WTC11 (cell line): ENCODE measurements around the gene ASIC3.

Experiments
- CBFB ChIP-seq: sonication (generic); formaldehyde crosslinking; IDR thresholded peaks from 2 replicates; pipeline ENCODE4 v1.8.1; 2022; ENCODE audit warnings: mild to moderate bottlenecking, low read depth, missing genetic modification reagents
- FOXP1 ChIP-seq: sonication (generic); formaldehyde crosslinking; IDR thresholded peaks from 2 replicates; pipeline ENCODE4 v1.8.0; 2022; ENCODE audit warnings: missing genetic modification reagents, mild to moderate bottlenecking, moderate library complexity, borderline replicate concordance
- PRRX2 ChIP-seq: fragments of 250-450 bp; sonication (Bioruptor Pico); IDR thresholded peaks from 2 replicates; pipeline ENCODE4 v1.8.0; 2021; ENCODE audit warnings: mild to moderate bottlenecking
- TCF7 ChIP-seq: sonication (generic); formaldehyde crosslinking; IDR thresholded peaks from 2 replicates; pipeline ENCODE4 v1.8.0; 2022; ENCODE audit warnings: mild to moderate bottlenecking, low read depth, missing genetic modification reagents, moderate library complexity
- TEAD4 ChIP-seq: sonication (generic); formaldehyde crosslinking; IDR thresholded peaks from 2 replicates; pipeline ENCODE4 v1.8.0; 2022; ENCODE audit warnings: mild to moderate bottlenecking, missing genetic modification reagents
- TP53 ChIP-seq: sonication (generic); formaldehyde crosslinking; IDR thresholded peaks from 2 replicates; pipeline ENCODE4 v1.8.1; 2023; ENCODE audit warnings: mild to moderate bottlenecking, missing genetic modification reagents
- ZNF423 ChIP-seq: fragments of 250-450 bp; sonication (Bioruptor Pico); IDR thresholded peaks from 2 replicates; pipeline ENCODE4 v2.1.2; 2022; ENCODE audit warnings: mild to moderate bottlenecking, moderate library complexity
- TF ChIP-seq, protein P1 (sequence below): fragments of 200-600 bp; IDR thresholded peaks from 2 replicates; pipeline ENCODE4 v1.8.0; 2022; ENCODE audit warnings: antibody characterized with exemption
- TF ChIP-seq, protein P2 (sequence below): sonication (generic); formaldehyde crosslinking; IDR thresholded peaks from 2 replicates; pipeline ENCODE4 v1.8.0; 2023; ENCODE audit warnings: mild to moderate bottlenecking, missing genetic modification reagents
- TF ChIP-seq, protein P3 (sequence below): sonication (generic); formaldehyde crosslinking; conservative IDR thresholded peaks from 2 replicates; pipeline ENCODE4 v1.8.1; 2022; ENCODE audit warnings: mild to moderate bottlenecking, missing genetic modification reagents

DNA sequence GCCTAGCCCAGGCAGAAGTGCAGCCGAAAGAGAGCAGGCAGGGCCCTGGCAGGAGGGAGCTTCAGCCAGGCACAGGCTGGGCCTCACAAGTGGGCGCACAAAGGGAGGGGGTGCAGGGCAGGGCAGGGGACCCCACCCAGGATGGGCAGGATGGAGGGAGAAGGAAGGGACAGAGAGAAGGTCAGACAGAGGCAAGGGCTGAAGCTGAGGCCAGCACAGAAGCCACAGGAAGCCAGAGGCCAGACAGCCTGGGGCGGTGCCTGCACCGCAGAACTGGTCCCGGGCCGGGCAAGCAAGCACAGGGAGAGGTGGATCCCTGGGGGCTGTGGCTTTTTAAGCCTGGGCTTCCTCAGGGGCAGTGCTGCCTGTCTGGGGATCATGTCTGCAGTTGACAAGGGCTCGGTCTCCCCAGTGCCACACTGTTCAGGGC is 40.8 kb upstream of the ASIC3 start:
- TF ChIP-seq, protein P1, sequence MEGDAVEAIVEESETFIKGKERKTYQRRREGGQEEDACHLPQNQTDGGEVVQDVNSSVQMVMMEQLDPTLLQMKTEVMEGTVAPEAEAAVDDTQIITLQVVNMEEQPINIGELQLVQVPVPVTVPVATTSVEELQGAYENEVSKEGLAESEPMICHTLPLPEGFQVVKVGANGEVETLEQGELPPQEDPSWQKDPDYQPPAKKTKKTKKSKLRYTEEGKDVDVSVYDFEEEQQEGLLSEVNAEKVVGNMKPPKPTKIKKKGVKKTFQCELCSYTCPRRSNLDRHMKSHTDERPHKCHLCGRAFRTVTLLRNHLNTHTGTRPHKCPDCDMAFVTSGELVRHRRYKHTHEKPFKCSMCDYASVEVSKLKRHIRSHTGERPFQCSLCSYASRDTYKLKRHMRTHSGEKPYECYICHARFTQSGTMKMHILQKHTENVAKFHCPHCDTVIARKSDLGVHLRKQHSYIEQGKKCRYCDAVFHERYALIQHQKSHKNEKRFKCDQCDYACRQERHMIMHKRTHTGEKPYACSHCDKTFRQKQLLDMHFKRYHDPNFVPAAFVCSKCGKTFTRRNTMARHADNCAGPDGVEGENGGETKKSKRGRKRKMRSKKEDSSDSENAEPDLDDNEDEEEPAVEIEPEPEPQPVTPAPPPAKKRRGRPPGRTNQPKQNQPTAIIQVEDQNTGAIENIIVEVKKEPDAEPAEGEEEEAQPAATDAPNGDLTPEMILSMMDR: no peak
- no peak for TF ChIP-seq FOXP1 (CRISPR knock-in tag)
- no peak for TF ChIP-seq TEAD4
- TF ChIP-seq PRRX2 (CRISPR knock-in tag): no peak
- TF ChIP-seq TP53 (CRISPR knock-in tag): no peak
- no peak for TF ChIP-seq CBFB (CRISPR knock-in tag)
- TF ChIP-seq ZNF423 (CRISPR knock-in tag): no peak
- TF ChIP-seq, protein P2, sequence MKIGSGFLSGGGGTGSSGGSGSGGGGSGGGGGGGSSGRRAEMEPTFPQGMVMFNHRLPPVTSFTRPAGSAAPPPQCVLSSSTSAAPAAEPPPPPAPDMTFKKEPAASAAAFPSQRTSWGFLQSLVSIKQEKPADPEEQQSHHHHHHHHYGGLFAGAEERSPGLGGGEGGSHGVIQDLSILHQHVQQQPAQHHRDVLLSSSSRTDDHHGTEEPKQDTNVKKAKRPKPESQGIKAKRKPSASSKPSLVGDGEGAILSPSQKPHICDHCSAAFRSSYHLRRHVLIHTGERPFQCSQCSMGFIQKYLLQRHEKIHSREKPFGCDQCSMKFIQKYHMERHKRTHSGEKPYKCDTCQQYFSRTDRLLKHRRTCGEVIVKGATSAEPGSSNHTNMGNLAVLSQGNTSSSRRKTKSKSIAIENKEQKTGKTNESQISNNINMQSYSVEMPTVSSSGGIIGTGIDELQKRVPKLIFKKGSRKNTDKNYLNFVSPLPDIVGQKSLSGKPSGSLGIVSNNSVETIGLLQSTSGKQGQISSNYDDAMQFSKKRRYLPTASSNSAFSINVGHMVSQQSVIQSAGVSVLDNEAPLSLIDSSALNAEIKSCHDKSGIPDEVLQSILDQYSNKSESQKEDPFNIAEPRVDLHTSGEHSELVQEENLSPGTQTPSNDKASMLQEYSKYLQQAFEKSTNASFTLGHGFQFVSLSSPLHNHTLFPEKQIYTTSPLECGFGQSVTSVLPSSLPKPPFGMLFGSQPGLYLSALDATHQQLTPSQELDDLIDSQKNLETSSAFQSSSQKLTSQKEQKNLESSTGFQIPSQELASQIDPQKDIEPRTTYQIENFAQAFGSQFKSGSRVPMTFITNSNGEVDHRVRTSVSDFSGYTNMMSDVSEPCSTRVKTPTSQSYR (CRISPR knock-in tag): no peak
- TF ChIP-seq, protein P3, sequence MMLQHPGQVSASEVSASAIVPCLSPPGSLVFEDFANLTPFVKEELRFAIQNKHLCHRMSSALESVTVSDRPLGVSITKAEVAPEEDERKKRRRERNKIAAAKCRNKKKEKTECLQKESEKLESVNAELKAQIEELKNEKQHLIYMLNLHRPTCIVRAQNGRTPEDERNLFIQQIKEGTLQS (CRISPR knock-in tag): no peak
- TF ChIP-seq TCF7 (CRISPR knock-in tag): no peak
